ENCODE data around the gene SH2D4B. TPM values are rescaled to one million over a fixed set of nuclear protein-coding genes. Genes with fewer than 3 reads are reported as not detected.
"Not testable (repeated sequence)": the region's sequence is repeated elsewhere in the genome, so short reads cannot be mapped to it uniquely, and the experiment has no call there.

SH2D4B gene
- total RNA-seq, 1 experiment from 2014 or later: not detected

DNA sequence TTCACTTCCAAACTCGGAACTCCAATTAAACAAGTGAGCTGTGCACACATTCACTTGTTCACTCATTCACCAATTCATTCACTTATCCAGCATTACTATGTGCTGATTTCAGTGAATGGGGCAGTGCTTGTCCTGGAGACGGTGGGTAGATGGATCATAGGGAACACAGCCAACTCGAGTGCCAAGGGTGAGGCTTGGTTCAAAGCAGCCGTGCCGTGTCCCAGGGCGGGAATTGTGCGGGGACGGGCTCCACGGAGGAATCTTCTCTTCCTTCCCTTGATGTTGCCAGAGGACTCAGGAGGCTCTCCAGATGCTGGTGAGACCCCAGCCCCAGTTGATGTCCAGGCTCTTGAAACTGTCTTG is 2.9 kb downstream of the SH2D4B start:
- H3K4me3 ChIP-seq: no peak overlapping the region
- no peaks in the 10 kb centered on the region for H3K9me3 ChIP-seq (replicated peaks)
- DNase-seq: no peak
- H3K27me3 ChIP-seq: no peaks in the 10 kb centered on the region
- H3K36me3 ChIP-seq: no peaks in the 10 kb centered on the region
- no peak overlapping the region for H3K27ac ChIP-seq
- no peaks in the 10 kb centered on the region for H3K4me1 ChIP-seq

DNA sequence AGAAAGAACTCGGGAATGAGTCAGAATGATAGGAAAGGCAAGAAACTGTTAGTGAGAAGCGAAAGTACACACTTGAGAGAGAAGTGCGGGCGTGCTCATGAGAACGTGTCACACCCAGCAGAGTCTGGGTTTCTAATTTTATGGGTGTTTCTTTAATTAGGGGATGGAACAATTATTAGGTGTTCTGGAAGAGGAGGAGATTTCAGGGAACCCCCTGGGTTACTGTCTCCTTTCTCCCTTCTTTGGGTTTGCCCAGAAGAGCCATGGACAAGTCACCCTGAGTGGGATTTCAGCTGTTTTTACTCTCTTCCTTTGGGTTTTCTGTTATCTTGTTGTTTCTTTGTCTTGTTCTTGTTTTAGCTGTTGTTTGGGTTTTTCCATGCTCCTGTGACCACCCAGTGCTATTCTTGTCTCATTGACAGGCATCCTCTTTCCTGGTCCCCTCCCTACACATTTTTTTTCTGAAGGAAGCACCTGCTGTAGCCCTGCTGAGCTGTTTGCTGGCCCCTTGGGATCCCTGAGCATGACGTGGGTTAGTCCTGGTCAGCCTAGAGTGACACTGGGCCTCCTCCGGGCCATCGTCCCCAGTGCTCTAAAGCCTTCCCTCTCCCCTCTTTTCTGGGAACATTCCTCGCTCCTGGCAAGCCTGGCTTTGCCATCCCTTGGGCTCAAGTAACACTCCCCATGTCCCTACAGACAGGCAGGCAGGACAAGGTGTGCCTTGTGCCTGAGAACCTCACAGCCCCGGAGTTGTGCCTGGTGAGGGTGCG is 3.5 kb downstream of the SH2D4B start:
- Histone ChIP-seq H3K27ac (no peak overlapping the region), H3K36me3 (no peaks in the 10 kb centered on the region), H3K9me3 (replicated peaks) (no peaks in the 10 kb centered on the region), H3K4me3 (no peak overlapping the region), H3K4me1 (no peaks in the 10 kb centered on the region), H3K27me3 (no peaks in the 10 kb centered on the region)
- no peak for DNase-seq

DNA sequence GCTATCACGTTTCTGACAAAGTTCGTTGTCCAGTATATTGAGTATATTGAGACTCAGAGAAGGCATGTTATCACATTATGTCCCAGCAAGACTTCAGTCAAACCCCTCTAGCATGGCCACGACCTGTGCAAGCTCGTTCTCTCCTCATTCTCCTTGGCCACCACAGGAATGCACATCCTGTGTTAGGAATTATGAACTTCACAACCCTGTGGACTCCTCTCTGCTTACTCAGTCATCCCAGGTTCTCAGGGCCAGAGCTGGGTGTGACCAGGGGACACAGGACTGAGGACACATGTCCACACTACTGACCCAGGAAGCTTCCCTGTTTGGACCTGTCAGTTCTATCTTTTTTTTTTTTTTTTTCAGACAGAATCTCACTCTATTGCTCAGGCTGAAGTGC is 4.4 kb downstream of the SH2D4B start:
- Histone ChIP-seq H3K27me3 (no peaks in the 10 kb centered on the region), H3K36me3 (no peaks in the 10 kb centered on the region), H3K4me3 (no peak overlapping the region), H3K4me1 (no peaks in the 10 kb centered on the region), H3K27ac (no peak overlapping the region), H3K9me3 (replicated peaks) (no peaks in the 10 kb centered on the region)
- DNase-seq: no peak

DNA sequence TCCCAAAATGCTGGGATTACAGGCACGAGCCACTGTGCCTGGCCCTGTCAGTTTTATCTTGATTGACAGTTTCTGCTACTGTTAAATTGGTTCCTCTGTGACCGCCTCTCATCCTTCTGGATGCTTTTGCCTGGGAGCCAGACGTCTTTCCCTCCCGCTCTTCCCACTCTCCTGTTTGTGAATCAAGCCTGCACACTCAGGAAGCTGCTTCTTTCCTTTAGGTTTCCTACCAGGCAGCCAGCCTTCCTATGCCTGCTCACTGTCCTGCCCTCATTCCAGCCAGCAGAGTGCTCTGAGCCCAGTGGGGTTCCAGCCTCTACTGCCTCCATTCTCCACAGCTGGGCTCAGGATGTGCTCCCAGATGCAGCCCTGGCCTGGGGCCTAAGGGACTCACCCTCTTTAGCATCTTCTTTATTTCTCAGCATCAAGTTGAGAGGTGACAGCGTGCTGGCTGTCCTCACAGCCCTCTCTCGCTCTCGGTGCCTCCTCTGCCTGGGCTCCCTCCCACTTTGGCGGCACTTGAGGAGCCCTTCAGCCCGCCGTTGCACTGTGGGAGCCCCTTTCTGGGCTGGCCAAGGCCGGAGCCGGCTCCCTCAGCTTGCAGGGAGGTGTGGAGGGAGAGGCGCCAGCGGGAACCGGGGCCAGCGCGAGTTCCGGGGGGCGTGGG is 5.1 kb downstream of the SH2D4B start:
- Histone ChIP-seq H3K9me3 (replicated peaks) (no peaks in the 10 kb centered on the region), H3K36me3 (no peaks in the 10 kb centered on the region), H3K27me3 (no peaks in the 10 kb centered on the region), H3K27ac (no peak overlapping the region), H3K4me1 (no peaks in the 10 kb centered on the region), H3K4me3 (no peak overlapping the region)
- DNase-seq: no peak

DNA sequence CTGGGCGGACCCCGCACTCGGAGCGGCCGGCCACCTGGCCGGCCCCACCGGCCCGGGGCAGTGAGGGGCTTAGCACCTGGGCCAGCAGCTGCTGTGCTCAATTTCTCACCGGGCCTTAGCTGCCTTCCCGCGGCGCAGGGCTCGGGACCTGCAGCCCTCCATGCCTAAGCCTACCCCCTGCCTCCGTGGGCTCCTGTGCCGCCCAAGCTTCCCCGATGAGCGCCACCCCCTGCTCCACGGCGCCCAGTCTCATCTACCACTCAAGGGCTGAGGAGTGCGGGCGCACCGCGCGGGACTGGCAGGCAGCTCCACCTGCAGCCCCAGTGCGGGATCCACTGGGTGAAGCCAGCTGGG is 5.6 kb downstream of the SH2D4B start:
- H3K27me3 ChIP-seq; H3K4me1 ChIP-seq; H3K4me3 ChIP-seq; H3K36me3 ChIP-seq; H3K27ac ChIP-seq; DNase-seq; H3K9me3 ChIP-seq (replicated peaks): not testable (repeated sequence)

DNA sequence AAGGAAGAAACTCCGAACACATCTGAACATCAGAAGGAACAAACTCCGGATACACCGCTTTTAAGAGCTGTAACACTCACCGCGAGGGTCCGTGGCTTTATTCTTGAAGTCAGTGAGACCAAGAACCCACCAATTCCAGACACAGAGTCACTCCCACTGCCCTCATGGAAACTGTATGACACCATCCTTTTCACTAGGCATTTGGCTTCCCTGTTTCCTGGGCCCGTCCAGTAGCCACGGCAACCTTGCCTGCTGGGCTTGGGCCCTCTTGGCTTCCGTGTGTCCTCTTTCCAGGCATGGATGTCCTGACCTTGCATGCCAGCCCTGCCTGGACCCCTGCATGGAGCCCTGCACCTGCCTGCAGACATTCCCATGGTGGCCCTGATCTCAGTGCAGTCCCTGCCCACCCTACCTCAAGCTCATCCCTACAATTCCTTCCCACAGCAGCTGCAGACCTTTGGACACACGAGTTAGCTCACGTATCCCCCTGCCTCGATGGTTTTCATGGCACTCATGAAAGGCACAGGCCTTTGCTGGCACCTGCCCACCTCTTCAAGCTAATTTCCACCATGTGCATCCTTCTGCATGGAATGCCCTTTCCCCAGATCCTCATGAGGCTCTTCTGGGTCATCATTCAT is 6.7 kb downstream of the SH2D4B start:
- Histone ChIP-seq H3K36me3 (no peaks in the 10 kb centered on the region), H3K27ac (no peak overlapping the region), H3K4me3 (no peak overlapping the region), H3K27me3 (no peaks in the 10 kb centered on the region), H3K9me3 (replicated peaks) (no peaks in the 10 kb centered on the region), H3K4me1 (no peaks in the 10 kb centered on the region)
- DNase-seq: no peak

DNA sequence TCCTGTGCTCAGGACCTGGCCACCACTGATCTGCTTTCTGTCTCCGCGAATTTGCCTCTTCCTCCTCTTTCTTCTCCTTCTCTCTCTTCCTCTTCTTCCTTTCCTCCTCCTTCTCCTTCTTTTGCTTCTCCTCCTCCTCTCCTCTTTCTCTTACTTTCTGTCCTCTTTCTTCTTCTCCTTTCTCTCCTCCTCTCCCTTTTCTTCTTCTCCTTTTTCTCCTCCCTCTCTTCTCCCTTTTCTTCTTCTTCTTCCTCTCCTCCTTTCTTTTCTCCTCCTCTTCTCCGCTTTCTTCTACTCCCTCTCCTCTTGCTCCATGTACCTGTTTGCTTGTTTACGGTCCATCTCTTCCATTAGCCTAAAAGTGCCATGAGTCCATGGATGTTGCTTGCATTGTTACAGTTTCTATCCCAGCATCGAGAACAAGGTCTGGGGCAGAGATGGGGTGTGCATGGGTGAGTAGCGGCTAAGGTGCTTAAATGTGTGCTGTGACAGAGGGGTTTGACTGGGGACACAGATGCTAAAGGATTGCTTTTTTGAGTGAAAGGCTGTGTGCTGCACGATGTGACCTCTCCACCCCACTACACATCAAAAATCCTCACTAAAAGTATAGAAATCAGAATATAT is 7.7 kb downstream of the SH2D4B start:
- H3K9me3 ChIP-seq (replicated peaks): no peaks in the 10 kb centered on the region
- H3K4me3 ChIP-seq: no peak overlapping the region
- H3K4me1 ChIP-seq: no peaks in the 10 kb centered on the region
- no peak overlapping the region for H3K27ac ChIP-seq
- no peak for DNase-seq
- H3K36me3 ChIP-seq: no peaks in the 10 kb centered on the region
- no peaks in the 10 kb centered on the region for H3K27me3 ChIP-seq

DNA sequence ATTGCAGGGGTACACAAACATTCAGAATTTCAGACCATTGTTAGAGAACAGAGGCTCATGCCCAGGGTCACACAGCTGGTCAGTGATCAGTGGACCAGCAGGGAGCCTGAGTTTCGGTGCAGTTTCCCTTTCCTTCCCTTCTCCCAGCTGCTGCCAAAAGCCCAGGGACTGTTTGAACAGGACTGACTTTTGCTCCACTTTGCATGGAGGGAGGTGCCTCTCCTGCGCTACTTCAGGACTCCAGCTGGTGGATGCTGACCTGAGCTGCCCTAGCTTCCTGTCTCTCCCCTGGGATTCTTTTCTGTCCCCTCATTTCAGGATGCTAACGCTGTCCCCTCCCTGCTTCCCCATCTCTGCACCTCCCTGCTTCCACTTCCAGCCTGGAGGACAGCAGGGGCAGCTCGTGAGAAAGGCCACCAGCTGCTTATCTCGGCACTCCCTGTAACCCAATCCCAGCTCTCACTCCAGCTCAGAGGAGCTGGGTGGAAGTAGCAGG is 14.5 kb downstream of the SH2D4B start:
- no peak for DNase-seq
- Histone ChIP-seq H3K4me3 (no peak overlapping the region), H3K4me1 (no peaks in the 10 kb centered on the region), H3K9me3 (replicated peaks) (no peaks in the 10 kb centered on the region), H3K27me3 (no peaks in the 10 kb centered on the region), H3K27ac (no peak overlapping the region), H3K36me3 (no peaks in the 10 kb centered on the region)

DNA sequence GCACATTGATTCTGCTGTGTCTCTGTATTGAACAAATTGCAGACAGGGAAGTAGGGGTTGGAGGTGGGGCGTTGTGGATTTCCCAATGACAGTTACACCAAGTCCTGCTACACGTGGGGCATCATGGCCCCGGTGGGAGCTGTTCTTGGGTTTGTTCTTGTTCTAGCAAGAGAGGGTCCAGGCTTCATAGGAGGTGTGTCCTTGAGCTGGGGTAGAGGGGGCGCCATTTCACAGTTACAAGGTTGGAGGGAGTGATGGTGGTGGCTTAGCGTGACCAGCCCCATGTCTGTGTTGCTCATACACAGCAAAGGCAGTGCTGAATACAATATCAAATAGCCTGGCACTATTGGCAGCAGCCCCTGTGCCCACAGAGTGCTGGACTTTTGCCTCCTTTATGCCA is 15.7 kb downstream of the SH2D4B start:
- DNase-seq: no peak
- no peaks in the 10 kb centered on the region for H3K9me3 ChIP-seq (replicated peaks)

DNA sequence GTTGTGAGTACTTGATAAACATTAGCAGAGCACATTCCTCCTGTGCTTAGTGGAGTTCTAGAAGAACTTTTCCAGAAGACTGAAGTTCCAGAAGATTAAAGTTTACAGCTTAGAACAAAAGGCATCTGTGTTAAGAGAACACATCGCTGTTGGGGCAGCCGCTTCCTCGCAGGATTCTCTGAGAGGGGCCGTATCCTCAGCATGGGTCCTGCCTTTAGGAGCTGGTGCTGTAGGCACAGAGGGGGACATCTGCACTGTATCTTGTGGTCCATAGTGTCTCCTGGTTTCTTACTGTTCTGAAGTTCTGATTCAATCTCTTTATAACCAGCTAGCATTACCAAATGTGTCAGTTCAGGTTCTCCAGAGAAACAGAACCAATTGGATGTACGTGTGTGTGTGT is 16.3 kb downstream of the SH2D4B start:
- no peak for DNase-seq
- Histone ChIP-seq H3K4me3 (no peak overlapping the region), H3K4me1 (no peaks in the 10 kb centered on the region), H3K9me3 (replicated peaks) (no peaks in the 10 kb centered on the region), H3K27ac (no peak overlapping the region), H3K27me3 (no peaks in the 10 kb centered on the region), H3K36me3 (no peaks in the 10 kb centered on the region)

More for the DNA sequence above, 15.7 kb downstream of the SH2D4B start:
- no peaks in the 10 kb centered on the region for H3K36me3 ChIP-seq
- no peaks in the 10 kb centered on the region for H3K27me3 ChIP-seq
- no peaks in the 10 kb centered on the region for H3K4me1 ChIP-seq
- no peak overlapping the region for H3K27ac ChIP-seq
- H3K4me3 ChIP-seq: no peak overlapping the region

DNA sequence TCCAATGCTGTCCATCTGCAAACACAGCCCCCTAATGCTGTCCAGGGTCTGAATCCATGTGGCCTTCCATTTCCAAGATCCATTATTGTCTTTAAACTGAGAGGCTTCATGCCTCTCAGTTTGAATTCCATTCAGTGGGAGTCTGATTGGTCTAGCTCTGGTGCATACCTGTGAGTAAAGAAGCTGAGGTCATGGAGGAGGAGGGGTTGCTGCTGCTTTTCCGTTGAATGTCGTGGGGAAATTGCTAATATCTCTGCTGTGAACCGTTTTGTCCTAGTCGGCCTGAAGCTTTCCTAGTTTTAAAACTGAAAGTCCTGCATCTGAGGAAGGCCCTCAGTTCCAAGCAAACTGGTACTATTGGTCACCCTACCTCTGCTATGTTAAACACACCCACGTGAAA is 17.7 kb downstream of the SH2D4B start:
- H3K36me3 ChIP-seq: no peaks in the 10 kb centered on the region
- H3K4me1 ChIP-seq: no peaks in the 10 kb centered on the region
- DNase-seq: no peak
- no peak overlapping the region for H3K4me3 ChIP-seq
- H3K27me3 ChIP-seq: no peaks in the 10 kb centered on the region
- no peaks in the 10 kb centered on the region for H3K9me3 ChIP-seq (replicated peaks)
- no peak overlapping the region for H3K27ac ChIP-seq

DNA sequence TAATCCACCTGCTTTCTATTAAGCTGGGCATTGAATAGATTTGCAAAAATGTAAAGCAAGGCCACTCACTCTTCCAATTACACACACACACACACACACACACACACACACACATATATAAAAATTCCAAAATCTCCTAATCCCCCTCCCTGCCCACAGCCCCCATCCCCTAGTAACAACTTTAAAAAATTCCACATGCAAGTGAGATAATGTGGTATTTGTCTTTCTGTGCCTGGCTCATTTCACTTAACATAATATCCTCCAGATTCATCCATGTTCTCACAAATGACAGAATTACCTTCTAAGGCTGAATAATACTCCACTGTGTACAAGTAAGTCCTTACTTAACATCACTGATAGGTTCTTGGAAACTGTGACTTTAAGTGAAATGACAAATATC is 24.2 kb downstream of the SH2D4B start:
- no peak overlapping the region for H3K27ac ChIP-seq
- H3K9me3 ChIP-seq (replicated peaks): no peaks in the 10 kb centered on the region
- no peaks in the 10 kb centered on the region for H3K36me3 ChIP-seq
- no peak for DNase-seq
- H3K27me3 ChIP-seq: no peaks in the 10 kb centered on the region
- no peak overlapping the region for H3K4me3 ChIP-seq
- no peaks in the 10 kb centered on the region for H3K4me1 ChIP-seq

DNA sequence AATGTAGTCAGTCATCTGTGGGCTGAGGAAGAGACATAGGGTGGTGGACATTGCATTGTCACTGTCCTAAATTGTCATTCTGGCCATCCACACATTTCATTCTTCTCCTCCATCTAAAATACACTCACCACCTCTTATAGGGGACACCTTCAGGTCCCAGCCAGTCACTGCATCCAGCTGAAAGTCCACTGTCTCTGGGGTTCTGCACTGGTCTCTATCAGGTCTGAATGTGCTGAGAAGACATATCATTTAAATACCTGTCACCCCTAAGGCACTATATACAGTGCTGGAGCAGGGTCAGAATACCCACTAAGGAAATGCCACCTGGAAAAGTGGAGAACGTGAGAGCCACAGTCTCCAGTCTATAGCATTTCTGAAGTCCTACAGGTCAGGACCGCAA is 29.6 kb downstream of the SH2D4B start:
- H3K27me3 ChIP-seq: 0 out of 2 replicates have a peak, but pooled peaks cover 3% of the 10 kb centered on the region
- H3K4me3 ChIP-seq: no peak overlapping the region
- no peaks in the 10 kb centered on the region for H3K36me3 ChIP-seq
- H3K4me1 ChIP-seq: no peaks in the 10 kb centered on the region
- no peak overlapping the region for H3K27ac ChIP-seq
- H3K9me3 ChIP-seq (replicated peaks): no peaks in the 10 kb centered on the region
- no peak for DNase-seq

DNA sequence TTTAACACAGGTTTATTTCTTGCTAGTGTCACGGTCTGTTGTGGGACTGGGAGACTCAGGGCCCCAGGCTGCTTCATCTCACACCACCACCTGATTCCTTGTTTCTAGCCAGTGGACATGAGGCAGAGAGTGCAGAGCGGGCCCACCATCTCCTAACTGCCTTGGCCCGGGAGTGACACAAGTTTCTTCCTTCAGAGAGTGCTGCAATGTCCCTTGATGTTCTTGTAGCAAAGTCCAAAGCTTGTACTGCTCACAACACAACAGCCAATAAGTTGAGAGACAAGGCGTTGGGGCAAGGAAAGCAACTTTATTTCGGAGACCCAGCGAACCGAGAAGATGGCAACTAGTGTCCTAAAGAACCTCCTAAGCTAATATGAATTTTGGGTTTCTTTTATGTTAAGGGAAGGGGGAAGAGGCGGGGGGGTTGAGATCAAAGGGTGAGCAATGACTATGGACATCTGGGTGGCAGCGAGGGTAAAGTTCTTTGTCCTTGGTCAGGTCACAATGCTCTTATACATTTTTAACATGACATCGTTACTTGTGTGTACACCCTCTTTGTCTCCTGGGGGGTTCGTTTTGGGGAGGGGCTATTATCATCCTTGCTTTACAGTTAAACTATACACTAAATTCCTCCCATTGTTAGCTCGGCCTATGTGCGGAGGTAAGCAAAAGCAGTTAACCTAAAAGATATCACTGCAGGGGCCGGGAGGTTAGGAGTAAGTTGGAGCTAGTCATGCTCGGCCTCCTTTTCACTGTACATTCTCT is 31.6 kb downstream of the SH2D4B start:
- DNase-seq: no peak
- 0 out of 2 replicates have a peak, but pooled peaks cover 3% of the 10 kb centered on the region for H3K27me3 ChIP-seq

More for the DNA sequence above, 31.6 kb downstream of the SH2D4B start:
- no peak overlapping the region for H3K27ac ChIP-seq
- H3K36me3 ChIP-seq: no peaks in the 10 kb centered on the region
- H3K4me3 ChIP-seq: no peak overlapping the region
- H3K9me3 ChIP-seq (replicated peaks): no peaks in the 10 kb centered on the region
- H3K4me1 ChIP-seq: no peaks in the 10 kb centered on the region

Measured in SJCRH30 (cell line).